CD14-positive monocyte (primary cell): ENCODE data around the gene TMEM236. TPM values are rescaled to one million over a fixed set of nuclear protein-coding genes. Genes with fewer than 3 reads are reported as not detected.

Source experiments
- DNase-seq, 3 donors: peaks; one replicate each; pipeline ENCODE4 v3.0.0-alpha.2; 2011 to 2022
- H2AFZ ChIP-seq: 2 replicates; pipeline ENCODE4 v1.6.0; 2012; ENCODE audit warnings: mild to moderate bottlenecking, low read depth, low read length, inconsistent platforms; ENCODE audit not compliant: insufficient read depth, poor library complexity, severe bottlenecking
- H3K27ac ChIP-seq, 2 donors: 1 replicate in 1 of 2; 2 replicates in 1 of 2; pipeline ENCODE4 v1.5.1; 2012 to 2013; ENCODE audit warnings: low read length in 2 of 2, control low read depth in 1 of 2, inconsistent platforms in 1 of 2, low read depth in 1 of 2, mild to moderate bottlenecking in 1 of 2
- H3K27me3 ChIP-seq, 2 donors: one replicate each; pipeline versions ENCODE4 v1.6.0 to v1.6.1; 2011 to 2013; ENCODE audit warnings: low read length in 2 of 2; ENCODE audit not compliant: control insufficient read depth in 2 of 2, insufficient read depth in 2 of 2
- H3K36me3 ChIP-seq, 2 donors: replicated peaks in 1 of 2; 1 replicate in 1 of 2; 2 replicates in 1 of 2; pipeline versions ENCODE4 v1.5.1 to v1.6.1; 2012 to 2013; ENCODE audit warnings: low read length in 2 of 2, control low read depth in 1 of 2, inconsistent platforms in 1 of 2, mild to moderate bottlenecking in 1 of 2; ENCODE audit not compliant: insufficient read depth in 2 of 2, control insufficient read depth in 1 of 2
- H3K4me1 ChIP-seq, 2 donors: 1 replicate in 1 of 2; 2 replicates in 1 of 2; pipeline versions ENCODE4 v1.5.1 to v1.6.1; 2012 to 2013; ENCODE audit warnings: low read length in 2 of 2, control low read depth in 1 of 2, inconsistent platforms in 1 of 2, mild to moderate bottlenecking in 1 of 2, moderate library complexity in 1 of 2; ENCODE audit not compliant: insufficient read depth in 2 of 2, control insufficient read depth in 1 of 2
- H3K4me2 ChIP-seq: replicated peaks from 2 replicates; pipeline ENCODE3; 2012; ENCODE audit warnings: low read length, moderate library complexity, mild to moderate bottlenecking; ENCODE audit not compliant: poor library complexity, severe bottlenecking; ENCODE audit errors: extremely low read depth
- H3K4me3 ChIP-seq, 3 experiments: fragments of 200-600 bp in 1 of 3; sonication (generic) in 1 of 3; replicated peaks in 1 of 3; 1 replicate in 2 of 3; 2 replicates in 1 of 3; pipeline ENCODE4 v1.5.1; 2011 to 2013; ENCODE audit warnings: low read length in 3 of 3, mild to moderate bottlenecking in 3 of 3, control low read depth in 2 of 3, low read depth in 2 of 3, inconsistent platforms in 1 of 3, moderate library complexity in 1 of 3
- H3K79me2 ChIP-seq: 2 replicates; pipeline ENCODE4 v1.6.0; 2012; ENCODE audit warnings: mild to moderate bottlenecking, control low read depth, inconsistent platforms, low read length, moderate library complexity; ENCODE audit not compliant: insufficient read depth
- H3K9ac ChIP-seq: 2 replicates; pipeline ENCODE4 v1.6.0; 2017; ENCODE audit warnings: low read length, mild to moderate bottlenecking; ENCODE audit not compliant: insufficient read depth, poor library complexity, severe bottlenecking
- H3K9me3 ChIP-seq, 2 donors: replicated peaks in 1 of 2; 1 replicate in 1 of 2; 2 replicates in 1 of 2; pipeline versions ENCODE4 v1.5.1 to v1.6.1; 2012 to 2013; ENCODE audit warnings: low read length in 2 of 2, control low read depth in 1 of 2; ENCODE audit not compliant: control insufficient read depth in 1 of 2, insufficient read depth in 1 of 2
- H4K20me1 ChIP-seq: 2 replicates; pipeline ENCODE4 v1.6.0; 2012; ENCODE audit warnings: mild to moderate bottlenecking, low read length, control low read depth, moderate library complexity; ENCODE audit not compliant: insufficient read depth
- H3K27ac Mint-ChIP-seq, 7 donors: one replicate each; pipeline ENCODE4 v1.8.0; 2020; ENCODE audit warnings: mild to moderate bottlenecking in 7 of 7, mixed read lengths in 7 of 7, moderate library complexity in 6 of 7, inconsistent platforms in 2 of 7
- H3K27me3 Mint-ChIP-seq, 3 donors: one replicate each; pipeline ENCODE4 v1.8.0; 2021 to 2022; ENCODE audit warnings: low read depth in 3 of 3, mild to moderate bottlenecking in 3 of 3, mixed read lengths in 3 of 3, moderate library complexity in 3 of 3, inconsistent platforms in 1 of 3
- H3K36me3 Mint-ChIP-seq, 2 donors: one replicate each; pipeline ENCODE4 v1.8.0; 2020; ENCODE audit warnings: mixed read lengths in 2 of 2, inconsistent platforms in 1 of 2, mild to moderate bottlenecking in 1 of 2
- H3K4me1 Mint-ChIP-seq: one replicate; pipeline ENCODE4 v1.8.0; 2020; ENCODE audit warnings: mild to moderate bottlenecking, mixed read lengths
- H3K4me3 Mint-ChIP-seq, 2 donors: one replicate each; pipeline ENCODE4 v1.8.0; 2020; ENCODE audit warnings: mild to moderate bottlenecking in 2 of 2, mixed read lengths in 2 of 2, moderate library complexity in 1 of 2
- H3K9me3 Mint-ChIP-seq, 7 donors: one replicate each; pipeline ENCODE4 v1.8.0; 2020 to 2022; ENCODE audit warnings: mixed read lengths in 7 of 7, mild to moderate bottlenecking in 6 of 7, moderate library complexity in 6 of 7, inconsistent platforms in 2 of 7
- CTCF ChIP-seq: fragments of 200-600 bp; IDR thresholded peaks from one replicate; pipeline ENCODE4 v1.8.0; 2022; ENCODE audit warnings: antibody characterized with exemption, mild to moderate bottlenecking
- WGBS: methylation state at CpG from one replicate; pipeline ENCODE4 v1.1.5; 2013; ENCODE audit warnings: missing lambda C conversion rate; ENCODE audit not compliant: insufficient coverage; 5-methylcytosine and 5-hydroxymethylcytosine counted together
- intact Hi-C, 2 donors: fragments of 100-400 bp; cut with micrococcal nuclease; formaldehyde crosslinking; loops; one replicate each; pipeline versions ENCODE4 v1.15.0 to v1.15.1; 2023
- polyA plus RNA-seq, 3 donors: library from polyadenylated mRNA; depleted of rRNA in 1 of 3; unstranded in 2 of 3; stranded (reverse) in 1 of 3; fragments of 300-500 nt in 2 of 3; fragments of >200 nt in 1 of 3; fragmentation: Illumina TruSeq in 2 of 3; gene quantifications; 1 replicate in 2 of 3; 2 replicates in 1 of 3; pipeline ENCODE4 v1.2.3, GENCODE V29; 2012 to 2021

Gene TMEM236
- polyA plus RNA-seq, 3 donors = 0.08 TPM; not detected in 2

GRCh38 chr10:17733620-17734019 is 18.4 kb upstream of the TMEM236 start:
- no peaks in the 10 kb centered on the region for H3K36me3 Mint-ChIP-seq
- Histone ChIP-seq H3K4me1 (no peaks in the 10 kb centered on the region), H3K4me3 (no peak overlapping the region), H3K4me2 (no peak overlapping the region), H3K27ac (no peak overlapping the region), H2AFZ (no peak overlapping the region), H4K20me1 (no peaks in the 10 kb centered on the region), H3K79me2 (no peaks in the 10 kb centered on the region), H3K27me3 (no peaks in the 10 kb centered on the region), H3K36me3 (no peaks in the 10 kb centered on the region), H3K9ac (no peak overlapping the region), H3K9me3 (no peaks in the 10 kb centered on the region)
- no peak for TF ChIP-seq CTCF
- intact Hi-C loops = no loop called here
- H3K9me3 Mint-ChIP-seq = no peaks in the 10 kb centered on the region
- peaks cover 0 to 2% (median 0%) of the 10 kb centered on the region in 3 donors for H3K27me3 Mint-ChIP-seq
- H3K4me3 Mint-ChIP-seq = no peak overlapping the region
- DNase-seq = no peak
- 92% methylated on average over 5 of the region's 6 CpGs for WGBS
- peak overlapping the region in 1 of 7 donors; percentile 78 for H3K27ac Mint-ChIP-seq
- H3K4me1 Mint-ChIP-seq = peaks cover 6% of the 10 kb centered on the region

- no peaks in the 10 kb centered on the region for H3K9me3 Mint-ChIP-seq
- H3K79me2 ChIP-seq = no peaks in the 10 kb centered on the region
- intact Hi-C loops = no loop called here
- no peaks in the 10 kb centered on the region for H3K9me3 ChIP-seq
- H3K4me3 ChIP-seq = no peak overlapping the region
- H3K27me3 ChIP-seq = no peaks in the 10 kb centered on the region
- no peak overlapping the region for H3K27ac ChIP-seq
- H3K4me1 Mint-ChIP-seq = peaks cover 6% of the 10 kb centered on the region
- H3K27me3 Mint-ChIP-seq = peaks cover 0 to 2% (median 0%) of the 10 kb centered on the region in 3 donors
- H3K36me3 ChIP-seq = no peaks in the 10 kb centered on the region
- no peak overlapping the region for H3K4me2 ChIP-seq
- no peak overlapping the region for H3K4me3 Mint-ChIP-seq
- 82% methylated on average over 7 of the region's 9 CpGs for WGBS
- no peaks in the 10 kb centered on the region for H3K4me1 ChIP-seq
- no peak for DNase-seq
- no peak overlapping the region for H3K9ac ChIP-seq
- no peak overlapping the region for H3K27ac Mint-ChIP-seq
- H3K36me3 Mint-ChIP-seq = no peaks in the 10 kb centered on the region
- no peak overlapping the region for H2AFZ ChIP-seq
- no peaks in the 10 kb centered on the region for H4K20me1 ChIP-seq
- no peak for TF ChIP-seq CTCF
These were observed 17.4 kb upstream of the TMEM236 start for GRCh38 chr10:17734432-17735080.
